ENCODE results near the gene NHSL2.

DNA sequence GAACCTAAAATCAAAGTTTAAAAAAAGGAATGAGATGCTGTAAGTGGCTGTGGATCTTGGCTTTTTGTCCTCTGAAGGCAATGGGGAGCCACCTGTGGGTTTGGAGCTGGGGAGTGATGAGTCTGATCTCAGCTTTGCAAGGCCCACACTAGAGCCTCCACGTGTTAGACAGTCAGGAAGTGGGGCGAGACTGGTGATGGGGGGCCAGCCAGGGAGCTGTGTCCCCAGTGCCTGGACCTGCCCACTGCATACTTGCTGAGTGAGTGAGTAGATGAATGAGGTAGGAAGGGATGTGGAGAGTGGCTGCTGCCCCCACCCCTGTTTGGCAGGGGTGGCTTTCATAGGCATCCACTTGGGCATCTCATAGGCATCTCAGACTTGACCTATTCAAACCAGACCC lies 84.0 kb downstream of the NHSL2 start:
- TF ChIP-seq, protein P1, sequence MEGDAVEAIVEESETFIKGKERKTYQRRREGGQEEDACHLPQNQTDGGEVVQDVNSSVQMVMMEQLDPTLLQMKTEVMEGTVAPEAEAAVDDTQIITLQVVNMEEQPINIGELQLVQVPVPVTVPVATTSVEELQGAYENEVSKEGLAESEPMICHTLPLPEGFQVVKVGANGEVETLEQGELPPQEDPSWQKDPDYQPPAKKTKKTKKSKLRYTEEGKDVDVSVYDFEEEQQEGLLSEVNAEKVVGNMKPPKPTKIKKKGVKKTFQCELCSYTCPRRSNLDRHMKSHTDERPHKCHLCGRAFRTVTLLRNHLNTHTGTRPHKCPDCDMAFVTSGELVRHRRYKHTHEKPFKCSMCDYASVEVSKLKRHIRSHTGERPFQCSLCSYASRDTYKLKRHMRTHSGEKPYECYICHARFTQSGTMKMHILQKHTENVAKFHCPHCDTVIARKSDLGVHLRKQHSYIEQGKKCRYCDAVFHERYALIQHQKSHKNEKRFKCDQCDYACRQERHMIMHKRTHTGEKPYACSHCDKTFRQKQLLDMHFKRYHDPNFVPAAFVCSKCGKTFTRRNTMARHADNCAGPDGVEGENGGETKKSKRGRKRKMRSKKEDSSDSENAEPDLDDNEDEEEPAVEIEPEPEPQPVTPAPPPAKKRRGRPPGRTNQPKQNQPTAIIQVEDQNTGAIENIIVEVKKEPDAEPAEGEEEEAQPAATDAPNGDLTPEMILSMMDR (IDR thresholded peaks at IDR 0.05; ENCODE audit: insufficient read depth, low read depth, low read length): no peak
- TF ChIP-seq EZH2 (IDR thresholded peaks at IDR 0.05; ENCODE audit: insufficient read depth, low read length): no peak
